Skeletal muscle satellite cell (primary cell): ENCODE data around the gene TMEM208.

Experiments
- small RNA-seq: library from RNA; depleted of rRNA; stranded (forward); fragments of <200 nt; gene quantifications from one replicate; pipeline ENCODE3, GENCODE V24; 2012

Gene TMEM208

Small RNA genes lying within 50 kb of the gene (small RNA-seq; reads per million reads assigned to genes)
- gene MIR328, result 1.1 reads per million, percentile 38 among the genes with 10 or more reads in this experiment
